HFF-Myc (cell line): ENCODE data around the gene KCTD2.
A peak's percentile ranks its signal among the peaks of the same experiment; 100 is the strongest.
"Not testable (repeated sequence)": the region's sequence is repeated elsewhere in the genome, so short reads cannot be mapped to it uniquely, and the experiment has no call there.

Experiments used
- DNase-seq: peaks from one replicate; pipeline ENCODE4 v3.0.0-alpha.2; 2011; ENCODE audit warnings: low read depth; ENCODE audit errors: extremely low read depth
- H3K4me3 ChIP-seq: replicated peaks from 2 replicates; pipeline ENCODE4 v1.5.1; 2011; ENCODE audit warnings: low read depth, mild to moderate bottlenecking, control low read depth, low read length
- TF ChIP-seq, protein P1 (sequence below): IDR thresholded peaks from 2 replicates; pipeline ENCODE4 v1.5.1; 2012; ENCODE audit warnings: mild to moderate bottlenecking, low read depth, low read length, control low read depth; ENCODE audit errors: missing control alignments

The KCTD2 gene

DNA sequence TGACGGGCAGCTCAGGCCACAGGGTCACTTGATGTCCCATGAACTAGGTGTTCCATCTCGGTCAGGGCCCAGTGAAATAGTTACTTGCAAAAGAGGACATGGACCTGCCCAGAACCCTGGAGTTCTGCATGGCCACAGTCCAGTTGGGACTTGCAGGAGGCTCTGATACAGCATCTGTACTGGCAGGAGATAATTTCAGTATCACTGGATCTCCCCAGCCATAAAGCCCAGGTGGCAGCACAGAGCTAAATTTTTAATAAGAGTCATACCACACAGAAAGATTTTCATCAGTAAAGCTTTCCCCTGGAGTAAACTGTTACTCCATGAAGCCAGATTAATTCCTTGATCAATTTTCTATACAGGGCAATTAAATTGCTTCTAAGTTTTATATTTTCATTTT lies 22.8 kb downstream of the KCTD2 start:
- H3K4me3 ChIP-seq: no peak overlapping the region
- no peak for DNase-seq
- TF ChIP-seq, protein P1, sequence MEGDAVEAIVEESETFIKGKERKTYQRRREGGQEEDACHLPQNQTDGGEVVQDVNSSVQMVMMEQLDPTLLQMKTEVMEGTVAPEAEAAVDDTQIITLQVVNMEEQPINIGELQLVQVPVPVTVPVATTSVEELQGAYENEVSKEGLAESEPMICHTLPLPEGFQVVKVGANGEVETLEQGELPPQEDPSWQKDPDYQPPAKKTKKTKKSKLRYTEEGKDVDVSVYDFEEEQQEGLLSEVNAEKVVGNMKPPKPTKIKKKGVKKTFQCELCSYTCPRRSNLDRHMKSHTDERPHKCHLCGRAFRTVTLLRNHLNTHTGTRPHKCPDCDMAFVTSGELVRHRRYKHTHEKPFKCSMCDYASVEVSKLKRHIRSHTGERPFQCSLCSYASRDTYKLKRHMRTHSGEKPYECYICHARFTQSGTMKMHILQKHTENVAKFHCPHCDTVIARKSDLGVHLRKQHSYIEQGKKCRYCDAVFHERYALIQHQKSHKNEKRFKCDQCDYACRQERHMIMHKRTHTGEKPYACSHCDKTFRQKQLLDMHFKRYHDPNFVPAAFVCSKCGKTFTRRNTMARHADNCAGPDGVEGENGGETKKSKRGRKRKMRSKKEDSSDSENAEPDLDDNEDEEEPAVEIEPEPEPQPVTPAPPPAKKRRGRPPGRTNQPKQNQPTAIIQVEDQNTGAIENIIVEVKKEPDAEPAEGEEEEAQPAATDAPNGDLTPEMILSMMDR: peak; percentile 40

DNA sequence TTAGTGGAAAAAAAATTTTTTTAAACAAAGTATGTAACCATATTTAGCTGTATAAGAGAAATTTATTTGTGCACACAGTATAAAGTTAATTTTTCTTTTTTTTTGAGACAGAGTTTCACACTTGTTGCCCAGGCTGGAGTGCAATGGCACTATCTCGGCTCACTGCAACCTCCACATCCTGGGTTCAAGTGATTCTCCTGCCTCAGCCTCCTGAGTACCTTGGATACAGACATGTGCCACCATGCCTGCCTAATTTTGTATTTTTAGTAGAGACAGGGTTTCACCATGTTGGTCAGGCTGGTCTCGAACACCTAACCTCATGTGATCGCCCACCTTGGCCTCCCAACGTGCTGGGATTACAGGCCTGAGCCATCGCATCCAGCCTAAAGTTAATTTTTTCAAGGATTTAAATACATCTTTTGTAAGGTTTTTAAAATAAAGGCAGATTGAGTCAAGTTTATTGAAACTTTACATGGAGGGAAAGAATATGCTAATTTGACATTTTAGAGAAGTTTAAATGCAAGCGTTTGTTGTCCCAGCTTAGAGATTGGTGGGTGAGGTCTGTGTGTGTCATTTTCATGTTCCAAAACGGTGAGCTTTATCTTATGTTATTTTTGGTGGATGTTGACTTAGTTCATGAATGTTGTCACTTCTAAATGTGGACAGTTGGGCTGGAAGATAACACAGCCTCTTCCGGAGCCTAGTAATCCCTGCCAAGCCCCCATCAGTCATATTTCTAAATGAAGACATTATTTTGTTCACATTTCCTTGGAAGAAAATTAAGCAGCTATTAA lies 24.6 kb downstream of the KCTD2 start:
- DNase-seq, H3K4me3 ChIP-seq: not testable (repeated sequence)

DNA sequence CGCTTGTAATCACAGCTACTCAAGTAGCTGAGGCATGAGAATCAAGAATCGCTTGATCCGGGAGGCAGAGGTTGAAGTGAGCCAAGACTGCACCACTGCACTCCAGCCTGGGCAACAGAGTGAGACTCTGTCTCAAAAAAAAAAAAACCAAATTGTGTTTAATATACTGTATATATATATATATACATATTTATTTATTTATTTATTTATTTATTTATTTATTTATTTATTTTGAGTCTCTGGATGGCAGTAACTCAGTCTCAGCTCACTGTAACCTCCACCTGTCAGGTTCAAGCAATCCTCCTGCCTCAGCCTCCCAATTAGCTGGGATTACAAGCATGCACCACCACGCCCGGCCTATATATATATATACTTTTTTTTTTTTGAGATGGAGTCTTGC lies 25.9 kb downstream of the KCTD2 start:
- not testable (repeated sequence) for DNase-seq, H3K4me3 ChIP-seq

DNA sequence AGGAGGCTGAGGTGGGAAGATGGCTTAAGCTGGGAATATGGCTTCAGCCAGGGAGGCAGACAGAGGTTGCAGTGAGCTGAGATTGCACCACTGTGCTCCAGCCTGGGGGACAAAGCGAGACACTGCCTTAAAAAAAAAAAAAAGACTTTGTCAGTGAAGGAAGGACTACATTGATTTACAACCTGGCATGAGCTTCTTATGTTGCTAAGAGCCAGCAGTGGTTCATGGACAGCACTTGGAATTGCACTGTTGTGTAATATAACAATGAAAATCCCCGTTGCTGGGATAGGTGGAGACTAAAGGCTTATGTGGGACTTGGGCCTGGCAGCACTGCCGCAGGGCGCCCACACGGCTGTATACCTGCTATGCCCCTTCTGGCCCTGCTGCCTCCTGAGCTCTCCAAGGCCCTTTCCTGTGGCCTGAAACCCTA lies 26.6 kb downstream of the KCTD2 start:
- no peak for DNase-seq
- no peak overlapping the region for H3K4me3 ChIP-seq
- TF ChIP-seq, protein P1: no peak

DNA sequence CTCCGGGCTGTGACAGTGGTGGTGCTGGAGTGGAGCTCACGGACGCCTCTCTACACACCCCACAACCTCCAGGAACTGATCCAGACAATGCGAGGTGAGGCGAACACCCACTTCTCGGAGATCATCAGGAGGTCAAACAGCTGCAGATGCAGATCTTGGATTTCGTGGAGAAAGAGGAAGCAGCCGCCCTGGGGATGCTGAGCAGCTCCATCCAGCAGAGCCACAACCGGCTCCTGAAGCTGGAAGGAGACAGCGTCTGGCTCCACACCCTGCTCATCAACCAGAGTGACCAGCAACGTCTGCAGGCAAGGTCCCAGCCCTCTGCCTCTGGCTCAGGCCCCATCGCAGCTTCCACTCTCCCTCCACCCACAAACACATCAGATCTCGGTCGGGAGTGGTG lies 27.5 kb downstream of the KCTD2 start:
- DNase-seq: no peak
- H3K4me3 ChIP-seq: no peak overlapping the region
- TF ChIP-seq, protein P1: no peak

DNA sequence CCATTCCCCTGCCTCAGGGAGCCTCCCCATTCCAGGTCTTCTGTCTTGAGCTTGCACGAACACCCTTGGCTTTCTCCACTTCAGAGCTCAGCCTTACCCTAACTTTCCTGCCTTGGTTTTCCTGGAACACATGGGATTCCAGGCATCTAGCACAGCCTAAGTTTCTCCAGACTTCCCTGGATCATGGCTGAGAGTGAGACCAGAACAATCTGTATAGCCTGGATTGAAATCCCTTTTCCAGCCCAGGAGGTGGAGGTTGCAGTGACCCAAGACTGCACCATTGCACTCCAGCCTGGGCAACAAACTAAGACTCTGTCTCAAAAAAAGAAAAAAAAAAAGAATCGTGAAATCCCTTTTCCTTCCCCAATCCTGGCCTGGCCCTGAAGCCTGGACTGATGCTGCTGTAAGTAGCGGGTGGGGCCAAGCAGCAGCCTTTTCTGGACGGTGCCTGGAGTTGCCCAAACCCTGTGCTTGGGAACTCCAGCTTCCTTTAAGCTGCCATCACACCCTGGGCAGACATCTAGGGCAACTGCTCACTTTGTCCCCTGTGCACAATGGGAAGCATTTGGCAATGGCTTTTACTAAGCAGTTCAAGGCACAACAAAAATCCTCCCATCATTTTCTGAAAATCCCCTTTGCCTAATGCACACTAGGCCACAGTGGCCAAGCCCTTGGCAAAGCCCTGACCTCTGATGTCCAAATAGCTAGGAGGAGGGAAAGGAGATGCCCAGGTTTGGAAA lies 28.7 kb downstream of the KCTD2 start:
- TF ChIP-seq, protein P1: no peak
- DNase-seq: no peak
- no peak overlapping the region for H3K4me3 ChIP-seq

DNA sequence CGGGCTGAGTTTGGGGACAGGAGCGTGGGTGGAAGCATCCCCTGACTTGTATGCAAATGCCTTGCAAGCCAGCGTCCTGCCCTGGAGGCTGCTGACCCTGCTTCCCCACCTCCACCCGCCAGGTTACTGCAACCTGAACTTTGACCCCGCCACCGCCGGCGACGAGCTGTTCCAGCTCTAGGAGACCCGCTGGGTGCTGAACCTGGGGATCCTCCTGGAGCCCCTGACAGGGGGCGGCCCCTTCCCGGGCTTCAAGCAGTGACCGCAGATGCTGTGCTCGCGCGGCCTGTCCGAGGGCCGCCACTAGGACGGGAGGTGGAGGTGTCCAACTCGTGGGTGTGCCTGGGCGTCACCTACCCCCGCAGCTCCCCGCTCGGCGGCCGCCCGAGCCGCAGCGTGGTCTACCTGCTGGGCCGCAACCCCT lies 30.1 kb downstream of the KCTD2 start:
- H3K4me3 ChIP-seq: no peak overlapping the region
- DNase-seq: no peak
- TF ChIP-seq, protein P1: no peak
